DMS79 treated with DMSO at 0.1 percent for 48 hours (cell line): ENCODE measurements around the gene CTSH.
"Not testable (repeated sequence)": the region's sequence is repeated elsewhere in the genome, so short reads cannot be mapped to it uniquely, and the experiment has no call there.

ENCODE experiments used
- DNase-seq: peaks from one replicate; lab custom pipeline; 2025; lab: John Stamatoyannopoulos, UW

CTSH gene

DNA sequence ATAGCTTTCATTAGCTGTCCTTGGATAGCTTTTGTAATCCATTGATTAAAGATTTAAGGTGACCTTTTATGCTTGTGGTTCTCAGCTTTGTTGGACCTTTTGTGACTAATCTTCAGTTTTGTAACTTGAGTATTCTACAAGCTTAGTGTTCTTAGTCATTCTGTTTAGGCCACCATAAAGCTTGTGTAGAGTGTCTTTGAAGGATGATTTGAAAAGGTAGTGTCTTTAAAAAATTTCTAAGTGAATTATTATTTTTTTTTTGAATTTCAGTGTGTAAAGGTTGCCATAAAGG lies 64.7 kb downstream of the CTSH start:
- no peak for DNase-seq

DNA sequence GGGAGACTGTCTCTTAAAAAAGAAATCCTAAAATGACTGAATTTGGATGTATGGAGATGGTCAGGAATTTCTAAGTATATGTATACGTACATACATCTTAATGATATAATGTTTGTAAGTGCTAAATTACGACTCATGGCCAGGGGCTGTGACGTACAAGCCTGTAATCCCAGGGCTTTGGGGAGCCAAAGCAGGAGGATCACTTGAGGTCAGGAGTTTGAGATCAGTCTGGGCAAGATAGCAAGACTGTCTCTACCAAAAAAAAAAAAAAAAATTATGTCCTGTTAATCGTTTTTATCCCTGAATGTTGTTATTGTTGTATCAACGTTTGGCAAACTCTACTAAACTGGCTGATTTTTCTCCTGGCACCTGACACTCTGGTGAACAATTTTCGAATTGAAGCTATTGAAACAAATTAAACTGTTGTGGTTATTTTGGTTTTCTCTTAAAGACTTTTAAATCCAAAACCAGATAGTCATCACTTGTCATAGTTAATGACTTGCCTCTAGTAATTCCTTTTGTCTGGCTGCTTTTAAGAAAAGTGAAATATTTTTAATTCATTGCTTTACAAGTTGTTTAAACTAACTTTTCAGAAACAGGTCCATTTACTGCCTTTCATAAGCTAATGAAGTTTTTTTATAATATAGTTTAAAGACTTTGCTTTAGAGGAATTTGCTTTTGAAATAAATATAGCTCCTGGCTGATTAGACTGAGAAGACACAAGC lies 65.2 kb downstream of the CTSH start:
- DNase-seq: no peak

DNA sequence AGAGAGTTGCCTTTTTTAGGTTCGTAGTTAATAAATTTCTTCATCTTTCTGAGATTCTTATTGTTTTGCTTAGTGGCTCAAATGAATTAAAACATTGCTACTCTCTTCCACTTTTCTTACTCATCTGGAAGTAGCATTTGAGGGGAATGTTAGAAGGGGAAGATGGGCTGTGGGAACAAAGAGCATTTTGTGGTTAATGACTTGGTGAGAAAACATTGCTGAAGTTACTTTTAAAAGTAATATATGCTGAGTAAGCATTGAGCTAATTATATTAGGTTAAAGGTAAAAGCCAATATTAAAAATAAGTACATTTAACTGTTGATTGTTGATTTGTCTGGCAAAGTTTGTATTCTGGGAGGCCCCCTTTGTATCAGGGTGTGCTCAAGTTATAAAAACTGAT lies 66.5 kb downstream of the CTSH start:
- DNase-seq: no peak

DNA sequence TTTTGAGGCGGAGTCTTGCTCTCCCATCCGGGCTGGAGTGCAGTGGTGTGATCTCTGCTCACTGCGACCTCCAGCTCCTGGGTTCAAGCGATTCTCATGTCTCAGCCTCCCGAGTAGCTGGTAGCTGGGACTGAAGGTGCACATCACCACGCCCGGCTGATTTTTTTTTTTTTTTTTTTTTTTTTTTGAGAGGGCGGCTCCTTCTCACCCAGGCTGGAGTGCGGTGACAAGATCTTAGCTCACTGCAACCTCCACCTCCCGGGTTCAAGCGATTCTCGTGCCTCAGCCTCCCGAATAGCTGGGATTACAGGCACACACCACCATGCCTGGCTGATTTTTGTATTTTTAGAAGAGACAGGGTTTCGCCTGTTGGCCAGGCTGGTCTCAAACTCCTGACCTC lies 67.9 kb downstream of the CTSH start:
- DNase-seq: not testable (repeated sequence)

DNA sequence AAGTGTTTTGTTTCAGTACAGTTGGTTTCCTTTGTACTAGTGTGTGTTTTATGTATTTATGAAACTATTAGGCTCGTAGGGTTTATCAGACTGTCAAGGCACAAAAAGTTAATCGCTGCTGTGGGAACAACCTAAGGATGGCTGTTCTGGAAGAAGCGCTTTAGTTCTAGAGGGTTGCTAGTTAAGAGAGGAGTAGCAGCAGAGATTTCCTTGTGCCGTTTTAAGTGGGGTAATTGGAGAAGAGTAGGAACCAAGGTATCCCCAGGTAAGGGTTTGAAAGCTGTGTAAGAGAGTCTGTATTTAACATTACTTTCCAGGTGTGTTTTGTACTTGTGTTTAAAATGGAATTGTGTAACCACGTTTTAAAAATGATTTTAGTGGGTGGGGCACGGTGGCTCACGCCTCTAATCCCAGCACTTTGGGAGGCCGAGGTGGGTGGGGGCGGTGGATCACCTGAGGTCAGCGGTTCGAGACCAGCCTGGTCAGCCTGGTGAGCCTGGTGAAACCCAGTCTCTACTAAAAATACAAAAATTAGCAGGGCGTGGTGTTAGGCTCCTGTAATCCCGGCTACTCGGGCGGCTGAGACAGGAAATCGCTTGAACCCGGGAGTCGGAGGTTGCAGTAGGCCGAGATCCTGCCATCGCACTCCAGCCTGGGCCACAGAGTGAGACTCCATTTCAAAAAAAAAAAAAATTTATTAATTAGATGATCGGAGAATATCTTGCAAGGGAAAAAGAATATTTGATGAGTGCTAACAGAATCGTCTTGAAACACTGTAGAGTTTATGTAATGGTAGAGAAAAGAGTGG lies 69.5 kb downstream of the CTSH start:
- DNase-seq: peak; percentile 11

DNA sequence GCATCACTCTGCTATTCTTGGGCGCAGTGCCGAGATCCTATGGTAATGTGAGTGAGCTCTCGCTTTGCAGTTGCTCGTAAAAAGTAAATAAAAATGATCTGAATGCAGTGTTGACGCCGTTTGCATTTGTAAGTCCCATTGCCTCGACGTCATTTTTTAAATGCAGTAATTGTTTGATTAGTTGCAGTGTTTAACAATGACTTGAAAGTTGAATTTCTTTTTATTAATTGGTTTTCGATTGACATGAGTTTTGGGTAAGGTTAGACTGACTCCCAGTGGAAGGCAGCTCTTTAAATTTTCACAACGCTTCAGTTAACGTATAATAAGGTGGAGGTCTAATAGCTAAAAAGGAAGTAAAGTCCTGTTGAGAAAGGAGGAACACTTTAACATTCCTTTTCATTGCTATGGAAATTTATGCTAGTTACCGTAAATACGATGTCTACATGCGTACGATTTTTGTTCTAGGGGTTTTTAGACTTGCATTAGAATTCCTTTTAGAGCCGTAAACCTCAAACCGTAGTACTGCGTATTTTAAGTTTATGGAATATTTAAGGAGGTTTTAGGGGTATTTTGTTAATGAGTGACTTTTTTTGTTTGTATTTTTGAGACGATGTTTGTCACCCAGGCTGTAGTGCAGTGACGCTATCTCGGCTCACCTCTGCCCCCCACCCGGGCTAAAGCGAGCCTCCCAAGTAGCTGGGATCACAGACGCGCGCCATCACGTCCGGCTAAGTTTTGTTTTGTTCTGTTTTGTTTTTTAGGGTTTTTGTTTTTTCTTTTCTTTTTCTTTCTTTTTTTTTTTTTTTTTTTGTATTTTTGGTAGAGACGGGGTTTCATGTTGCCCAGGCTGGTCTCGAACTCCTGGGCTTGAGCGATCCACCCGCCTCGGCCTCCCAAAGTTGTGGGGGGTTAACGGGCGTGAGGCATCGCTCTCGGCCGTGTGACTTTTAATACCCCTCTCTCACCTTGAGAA lies 70.8 kb downstream of the CTSH start:
- peak; percentile 36 for DNase-seq

DNA sequence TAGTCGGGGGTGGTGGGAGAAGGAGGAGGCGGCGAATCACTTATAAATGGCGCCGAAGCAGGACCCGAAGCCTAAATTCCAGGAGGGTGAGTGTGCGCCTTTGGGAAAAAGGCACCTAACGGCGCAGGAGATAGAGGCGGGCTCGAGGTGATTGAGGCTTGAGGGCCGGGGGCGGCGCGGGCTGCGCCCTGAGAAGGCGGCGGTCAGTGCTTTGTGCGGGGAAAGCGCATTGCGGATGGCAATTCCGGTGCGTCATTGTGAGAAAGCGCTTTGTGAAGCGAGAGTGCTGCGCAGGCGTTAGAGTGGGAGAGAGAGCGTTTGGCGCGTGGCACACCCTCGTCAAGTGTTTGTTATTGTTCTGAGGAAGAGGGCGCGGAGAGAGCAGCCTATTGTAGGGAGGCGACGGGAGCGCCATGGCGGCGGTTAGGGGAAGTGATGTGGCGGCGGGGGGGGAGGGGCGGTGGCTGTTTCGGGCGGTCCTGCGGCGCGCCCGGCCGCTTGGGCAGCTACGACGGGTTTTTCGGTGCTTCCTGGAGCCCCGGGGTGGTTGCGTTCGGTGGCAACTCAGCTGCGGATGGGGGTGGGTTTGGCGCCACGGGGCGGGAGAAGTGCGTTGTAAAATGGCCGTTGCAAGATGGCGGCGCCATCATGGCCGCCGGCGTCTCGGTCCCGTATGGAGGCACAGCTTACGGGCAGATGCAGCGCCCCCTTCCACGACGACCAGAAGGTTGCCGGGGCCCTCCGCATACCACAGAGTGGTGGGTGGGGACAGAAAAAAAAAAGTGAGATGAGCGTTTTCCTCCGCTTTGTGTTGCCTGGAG lies 71.7 kb downstream of the CTSH start:
- DNase-seq: peak; percentile 67

DNA sequence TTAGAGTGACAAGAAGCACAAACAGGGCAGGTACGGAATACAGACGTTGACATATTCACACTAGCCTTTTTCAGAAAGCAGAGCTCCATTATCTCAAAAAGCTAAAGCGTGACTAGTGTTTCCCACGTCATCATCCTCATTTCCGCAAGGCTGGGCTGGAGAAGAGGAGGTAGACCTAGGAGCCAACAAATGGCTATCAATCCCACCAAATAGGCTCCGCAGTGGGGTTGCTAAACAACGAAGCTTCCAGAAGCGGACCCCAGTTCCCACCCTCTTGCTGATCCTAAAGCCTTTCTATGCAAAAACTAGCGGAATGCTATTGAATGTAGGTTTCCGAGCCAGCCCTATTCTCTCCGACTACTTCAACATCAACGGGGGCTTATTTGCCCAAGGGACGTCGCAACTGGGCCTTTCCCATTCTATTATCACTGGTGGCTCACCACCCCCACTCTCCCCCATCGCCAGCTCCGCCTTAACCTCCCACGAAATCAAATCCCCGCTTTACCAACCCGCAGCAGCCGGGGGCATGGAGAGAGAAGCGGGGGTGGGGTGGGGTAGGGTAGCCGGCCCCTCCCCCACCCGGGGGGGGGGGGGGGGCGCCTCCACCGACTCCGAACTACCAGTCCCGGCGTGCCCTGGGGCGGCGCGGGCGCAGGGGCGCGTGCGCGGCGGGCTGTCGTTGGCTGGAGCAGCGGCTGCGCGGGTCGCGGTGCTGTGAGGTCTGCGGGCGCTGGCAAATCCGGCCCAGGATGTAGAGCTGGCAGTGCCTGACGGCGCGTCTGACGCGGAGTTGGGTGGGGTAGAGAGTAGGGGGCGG lies 72.5 kb downstream of the CTSH start, which contains the start of gene MORF4L1:
Gene MORF4L1 (plus strand): TSS at position 736 of the 817 bp plus-strand sequence. CDS start 128 bp downstream, outside the sequence.
- DNase-seq: peak; percentile 57

DNA sequence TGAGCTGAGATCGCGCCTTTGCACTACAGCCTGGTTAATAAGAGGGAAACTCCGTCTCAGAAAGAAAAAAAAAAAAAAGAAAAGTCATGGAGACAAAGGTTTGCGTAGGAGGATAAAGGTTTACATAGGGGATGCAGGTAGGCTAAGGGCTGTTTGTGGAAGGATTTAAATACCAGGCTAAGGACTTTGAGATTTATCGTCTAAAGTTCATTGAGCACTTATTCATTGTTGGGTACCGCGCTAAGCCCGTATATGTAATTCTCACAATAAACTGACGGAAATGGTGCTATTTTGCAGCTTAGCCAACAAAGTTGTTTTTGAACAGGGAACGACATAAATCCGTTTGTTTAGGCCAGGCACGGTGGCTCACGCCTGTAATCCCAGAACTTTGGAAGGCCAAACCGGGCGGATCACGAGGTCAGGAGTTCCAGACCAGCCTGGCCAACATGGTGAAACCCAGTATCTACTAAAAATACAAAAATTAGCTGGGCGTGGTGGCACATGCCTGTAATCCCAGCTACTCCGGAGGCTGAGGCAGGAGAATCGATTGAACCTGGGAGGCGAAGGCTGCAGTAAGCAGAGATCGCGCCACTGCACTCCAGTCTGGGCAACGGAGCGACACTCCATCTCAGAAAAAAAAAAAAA lies 73.2 kb downstream of the CTSH start:
- not testable (repeated sequence) for DNase-seq
